Fibroblast of mammary gland (primary cell): ENCODE data around the gene ZNF136.
A peak's percentile ranks its signal among the peaks of the same experiment; 100 is the strongest.

Experiments
- DNase-seq: peaks from one replicate; pipeline ENCODE4 v3.0.0-alpha.2; 2010; ENCODE audit warnings: low read depth
- H3K4me3 ChIP-seq: 2 replicates; pipeline ENCODE4 v1.5.1; 2011; ENCODE audit warnings: low read depth, mild to moderate bottlenecking, low read length, moderate library complexity; ENCODE audit not compliant: control insufficient read depth
- CTCF ChIP-seq: conservative IDR thresholded peaks from 2 replicates; pipeline ENCODE4 v1.5.1; 2011; ENCODE audit warnings: low read depth, low read length, inconsistent platforms; ENCODE audit not compliant: control insufficient read depth, insufficient read depth

The ZNF136 gene

DNA sequence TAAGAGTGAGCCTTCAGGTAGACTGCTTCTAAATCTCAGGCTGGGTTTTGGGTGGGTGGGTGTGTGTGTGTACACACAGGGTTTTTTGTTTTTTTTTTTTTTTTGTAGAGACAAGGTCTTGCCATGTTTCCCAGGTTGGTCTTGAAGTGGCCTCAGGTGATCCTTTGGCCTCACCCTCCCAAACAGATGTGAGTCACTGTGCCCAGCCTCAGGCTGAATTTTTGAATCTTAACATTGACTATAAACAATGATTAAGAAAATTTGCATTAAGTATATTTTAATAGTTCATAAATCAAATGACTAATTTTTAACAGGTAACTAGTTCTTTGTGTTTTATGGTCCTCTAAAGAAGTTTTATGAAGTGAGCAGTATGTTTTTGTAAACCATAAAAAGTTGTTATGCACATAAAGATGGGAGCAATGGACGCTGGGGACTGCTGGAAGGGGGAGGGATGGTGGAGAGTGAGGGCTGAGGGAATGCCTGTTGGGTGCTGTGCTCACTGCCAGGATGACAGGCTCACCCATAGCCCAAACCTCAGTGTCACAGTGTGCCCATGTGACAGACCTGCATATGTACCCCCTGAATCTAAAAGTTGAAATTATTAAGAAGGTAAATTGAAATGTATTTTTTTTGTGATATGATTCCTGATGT, 60.2 kb downstream of the ZNF136 start:
- no peak overlapping the region for H3K4me3 ChIP-seq
- no peak for DNase-seq
- no peak for TF ChIP-seq CTCF

DNA sequence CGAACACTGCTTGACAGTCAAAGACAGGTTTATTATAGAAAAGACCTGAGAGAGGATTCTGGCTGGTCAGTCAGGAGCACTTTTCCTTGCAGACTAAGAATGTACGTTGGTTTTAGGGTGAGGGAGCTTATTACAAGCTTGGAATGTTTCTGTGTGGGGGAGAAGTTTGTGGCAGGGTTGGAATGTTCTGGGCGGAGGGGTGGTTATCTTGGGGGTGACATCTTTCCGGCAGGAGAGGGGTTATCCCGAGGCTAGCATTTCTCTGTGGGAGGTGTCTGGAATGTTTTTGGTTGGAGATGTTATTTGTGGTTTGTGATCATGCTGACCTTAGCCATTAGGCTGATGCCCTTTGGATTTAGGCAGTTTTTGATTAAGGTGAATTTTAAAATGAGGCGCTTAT, 61.8 kb downstream of the ZNF136 start:
- H3K4me3 ChIP-seq = no peak overlapping the region
- DNase-seq = no peak
- TF ChIP-seq CTCF = no peak

DNA sequence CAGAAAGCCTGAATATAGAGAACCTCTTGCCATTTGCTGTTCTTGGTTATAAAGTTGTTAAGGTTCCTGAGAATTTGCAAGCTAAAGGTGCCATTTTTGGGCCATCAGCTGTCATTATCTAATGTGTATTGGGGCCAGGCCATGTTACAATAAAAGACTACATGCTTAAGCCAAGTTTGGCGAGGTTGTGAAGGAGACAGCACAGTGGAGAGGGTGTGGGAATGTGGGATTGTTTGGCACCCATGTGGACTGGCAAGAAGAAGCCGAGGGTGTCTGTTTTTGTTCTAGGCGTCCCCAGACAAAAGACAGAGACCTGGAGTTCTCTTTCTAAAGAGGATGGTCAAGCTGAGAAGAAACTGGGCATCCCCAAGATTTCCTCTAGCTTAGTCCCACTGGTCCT, 67.1 kb downstream of the ZNF136 start:
- no peak overlapping the region for H3K4me3 ChIP-seq
- no peak for DNase-seq
- TF ChIP-seq CTCF = no peak

- peak; percentile 13 for DNase-seq
- H3K4me3 ChIP-seq = no peak overlapping the region
- TF ChIP-seq CTCF = no peak
These were observed 68.1 kb downstream of the ZNF136 start for GRCh38 chr19:12230751-12231733.

DNA sequence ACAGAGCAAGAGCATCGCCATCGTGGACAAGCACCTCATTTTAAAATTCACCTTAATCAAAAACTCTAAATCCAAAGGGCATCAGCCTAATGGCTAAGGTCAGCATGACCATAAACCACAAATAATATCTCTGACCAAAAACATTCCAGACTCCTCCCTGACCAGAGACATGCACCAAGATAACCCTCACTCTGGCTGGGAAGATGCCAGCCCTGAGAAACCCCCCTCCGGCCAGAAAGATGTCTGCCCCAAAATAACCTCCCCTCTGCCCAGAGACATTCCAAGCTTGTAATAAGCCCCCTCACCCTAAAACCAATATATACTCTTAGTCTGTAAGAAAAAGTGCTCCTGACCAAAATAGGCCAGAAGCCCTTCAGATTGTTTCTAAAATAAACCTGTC, 70.1 kb downstream of the ZNF136 start:
- no peak for DNase-seq
- TF ChIP-seq CTCF = no peak
- H3K4me3 ChIP-seq = no peak overlapping the region

DNA sequence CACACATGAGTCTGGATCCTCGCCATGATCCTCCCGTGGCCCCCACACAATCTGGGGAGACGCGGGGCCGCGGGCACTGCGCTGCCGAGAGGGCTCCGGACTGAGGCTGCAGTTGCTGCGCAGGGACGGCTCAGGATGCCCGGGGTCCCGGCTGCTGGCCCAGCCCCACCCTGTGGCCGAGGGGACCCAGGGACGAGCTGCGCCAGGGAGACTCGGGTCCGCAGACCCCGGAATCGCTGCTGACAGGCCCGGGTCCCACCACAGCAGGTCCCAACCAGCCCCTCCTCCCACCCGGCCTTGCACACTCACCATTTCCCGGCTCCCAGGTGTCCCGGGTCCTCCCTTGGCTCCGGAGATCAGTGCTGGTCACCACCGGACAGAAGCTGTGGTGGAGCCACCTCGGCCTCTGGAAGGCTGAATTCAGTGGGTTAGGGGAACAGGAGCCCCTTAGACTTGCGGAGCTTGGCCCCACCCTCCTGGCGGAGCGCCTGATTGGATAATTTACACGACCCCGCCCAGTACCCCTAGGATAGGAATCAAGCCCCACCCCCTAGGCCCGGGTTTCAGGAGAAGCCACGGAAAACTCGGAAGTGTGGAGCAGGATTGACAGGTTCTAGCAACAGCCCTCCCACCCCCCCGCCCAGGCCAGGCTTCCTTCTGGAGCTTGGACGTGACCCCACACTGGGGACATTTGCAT, 74.4 kb downstream of the ZNF136 start:
- TF ChIP-seq CTCF = no peak
- no peak overlapping the region for H3K4me3 ChIP-seq
- DNase-seq = no peak
